B cell (primary cell): ENCODE data around the gene OR51A4.

ENCODE experiments used
- CTCF ChIP-seq: fragments of 200-600 bp; IDR thresholded peaks from one replicate; pipeline ENCODE4 v1.8.0; 2022; ENCODE audit warnings: antibody characterized with exemption, mild to moderate bottlenecking
- EZH2 ChIP-seq: IDR thresholded peaks from 2 replicates; pipeline ENCODE4 v1.6.1; 2012; ENCODE audit warnings: borderline replicate concordance, low read depth, mild to moderate bottlenecking, moderate library complexity, low read length; ENCODE audit not compliant: insufficient read depth, poor library complexity, severe bottlenecking

GRCh38 chr11:4919250-4919649 is 28.2 kb downstream of the OR51A4 start, which contains the start of gene OR51G2:
- TF ChIP-seq CTCF (no peak), EZH2 (no peak)
